ENCODE results near the gene IQUB.
"Not testable (repeated sequence)": the region's sequence is repeated elsewhere in the genome, so short reads cannot be mapped to it uniquely, and the experiment has no call there.

The IQUB gene

GRCh38 chr7:123534383-123535260, at the start of gene IQUB:
TSS of gene IQUB (minus strand) at chr7:123534595. CDS start at chr7:123512340, 22,255 bp downstream.
- DNase-seq (ENCODE audit: low read depth in 3 of 3): peak; percentile 93 to 97 (median 95)

GRCh38 chr7:123583821-123584220, 49.4 kb upstream of the IQUB start:
- DNase-seq (ENCODE audit: low read depth in 3 of 3): no peak

GRCh38 chr7:123581162-123581459, 46.7 kb upstream of the IQUB start:
- no peak for DNase-seq (ENCODE audit: low read depth in 3 of 3)

GRCh38 chr7:123580406-123581161, 46.2 kb upstream of the IQUB start:
- DNase-seq (ENCODE audit: low read depth in 3 of 3): no peak

GRCh38 chr7:123579416-123579815, 45.0 kb upstream of the IQUB start:
- no peak for DNase-seq (ENCODE audit: low read depth in 3 of 3)

GRCh38 chr7:123573896-123574467, 39.6 kb upstream of the IQUB start:
- no peak for DNase-seq (ENCODE audit: low read depth in 3 of 3)

- DNase-seq (ENCODE audit: low read depth in 3 of 3): no peak
Measured at GRCh38 chr7:123573341-123573740, 38.9 kb upstream of the IQUB start.

- no peak for DNase-seq (ENCODE audit: low read depth in 3 of 3)
Measured at GRCh38 chr7:123571684-123572083, 37.3 kb upstream of the IQUB start.

- DNase-seq (ENCODE audit: low read depth in 3 of 3): no peak
Measured at GRCh38 chr7:123571187-123571586, 36.8 kb upstream of the IQUB start.

- no peak for DNase-seq (ENCODE audit: low read depth in 3 of 3)
Measured at GRCh38 chr7:123570390-123571182, 36.2 kb upstream of the IQUB start.

- DNase-seq (ENCODE audit: low read depth in 3 of 3): no peak
Measured at GRCh38 chr7:123569352-123570010, 35.1 kb upstream of the IQUB start.

GRCh38 chr7:123562121-123562520, 27.7 kb upstream of the IQUB start:
- DNase-seq (ENCODE audit: low read depth in 3 of 3): no peak

- DNase-seq (ENCODE audit: low read depth in 3 of 3): no peak
Measured at GRCh38 chr7:123558289-123558874, 24.0 kb upstream of the IQUB start.

- peak; percentile 93 to 97 (median 94) for DNase-seq (ENCODE audit: low read depth in 3 of 3)
Measured at GRCh38 chr7:123557398-123558288, 23.2 kb upstream of the IQUB start, which contains the start of gene NDUFA5. TSS of gene NDUFA5 (minus strand) at chr7:123557818. CDS start at chr7:123557795, 23 bp downstream.

- no peak for DNase-seq (ENCODE audit: low read depth in 3 of 3)
Measured at GRCh38 chr7:123557016-123557397, 22.6 kb upstream of the IQUB start.

GRCh38 chr7:123555484-123555883, 21.1 kb upstream of the IQUB start:
- no peak for DNase-seq (ENCODE audit: low read depth in 3 of 3)

GRCh38 chr7:123553159-123553558, 18.8 kb upstream of the IQUB start:
- no peak for DNase-seq (ENCODE audit: low read depth in 3 of 3)

- DNase-seq (ENCODE audit: low read depth in 3 of 3): no peak
Measured at GRCh38 chr7:123552641-123553040, 18.2 kb upstream of the IQUB start.

- not testable (repeated sequence) for DNase-seq (ENCODE audit: low read depth in 3 of 3)
Measured at GRCh38 chr7:123552134-123552533, 17.7 kb upstream of the IQUB start.

GRCh38 chr7:123548406-123548805, 14.0 kb upstream of the IQUB start:
- no peak for DNase-seq (ENCODE audit: low read depth in 3 of 3)

All from stimulated activated CD4-positive, alpha-beta T cell treated with anti-CD3 and anti-CD28 coated beads, TNF-alpha, amount 100 ng/mL, for 24 hours (primary cell).